ENCODE data around the gene YARS1.

DNA sequence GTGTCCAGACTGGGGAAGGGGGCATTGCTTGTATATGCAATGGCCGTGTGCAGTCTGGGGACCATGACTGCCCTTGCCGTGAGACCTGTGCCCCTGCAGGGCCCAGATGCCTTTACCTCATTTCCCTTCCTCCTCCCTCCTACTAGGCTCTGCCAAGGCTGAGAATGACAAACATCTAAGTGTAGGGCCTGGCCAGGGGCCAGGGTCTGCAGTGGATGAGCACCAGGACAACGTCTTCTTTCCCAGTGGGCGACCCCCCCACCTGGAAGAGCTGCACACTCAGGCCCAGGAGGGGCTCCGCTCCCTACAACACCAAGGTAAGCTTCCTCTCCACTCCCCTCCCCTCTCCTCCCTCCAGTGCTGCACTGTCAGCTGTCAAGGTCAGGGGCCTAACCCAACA is 49.5 kb downstream of the YARS1 start:
- TF ChIP-seq, protein P1, sequence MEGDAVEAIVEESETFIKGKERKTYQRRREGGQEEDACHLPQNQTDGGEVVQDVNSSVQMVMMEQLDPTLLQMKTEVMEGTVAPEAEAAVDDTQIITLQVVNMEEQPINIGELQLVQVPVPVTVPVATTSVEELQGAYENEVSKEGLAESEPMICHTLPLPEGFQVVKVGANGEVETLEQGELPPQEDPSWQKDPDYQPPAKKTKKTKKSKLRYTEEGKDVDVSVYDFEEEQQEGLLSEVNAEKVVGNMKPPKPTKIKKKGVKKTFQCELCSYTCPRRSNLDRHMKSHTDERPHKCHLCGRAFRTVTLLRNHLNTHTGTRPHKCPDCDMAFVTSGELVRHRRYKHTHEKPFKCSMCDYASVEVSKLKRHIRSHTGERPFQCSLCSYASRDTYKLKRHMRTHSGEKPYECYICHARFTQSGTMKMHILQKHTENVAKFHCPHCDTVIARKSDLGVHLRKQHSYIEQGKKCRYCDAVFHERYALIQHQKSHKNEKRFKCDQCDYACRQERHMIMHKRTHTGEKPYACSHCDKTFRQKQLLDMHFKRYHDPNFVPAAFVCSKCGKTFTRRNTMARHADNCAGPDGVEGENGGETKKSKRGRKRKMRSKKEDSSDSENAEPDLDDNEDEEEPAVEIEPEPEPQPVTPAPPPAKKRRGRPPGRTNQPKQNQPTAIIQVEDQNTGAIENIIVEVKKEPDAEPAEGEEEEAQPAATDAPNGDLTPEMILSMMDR (conservative IDR thresholded peaks at IDR 0.05; ENCODE audit: low read depth, low read length): no peak
- no peak for TF ChIP-seq EZH2phosphoT487 (IDR thresholded peaks at IDR 0.05; ENCODE audit: borderline replicate concordance, low read length)
